K562 (cell line): Measurements from ENCODE around the gene CEP68. TPM values are rescaled to one million over a fixed set of nuclear protein-coding genes. Genes with fewer than 3 reads are reported as not detected.
"Not testable (repeated sequence)": the region's sequence is repeated elsewhere in the genome, so short reads cannot be mapped to it uniquely, and the experiment has no call there.

Experiments used
- ATAC-seq: fragments of 200-7000 bp; cut with Tn5 transposase; 3 replicates; pipeline ENCODE4 v1.9.1; 2020; ENCODE audit warnings: moderate library complexity
- BruUV-seq: library from RNA; stranded (reverse); fragments of 400-500 nt; replicated peaks from 2 replicates; lab custom pipeline; 2021; lab: Mats Ljungman, UMichigan
- CTCF ChIA-PET: fragments of 300-600 bp; formaldehyde crosslinking; extraction: SDS; loops from one replicate; lab custom pipeline; 2021; ENCODE audit warnings: low intra/inter-chr PET ratio; lab: Yijun Ruan, JAX
- POLR2A ChIA-PET: fragments of 300-600, 350-650 bp; sonication (Branson Sonifier 250); formaldehyde crosslinking; extraction: SDS; loops from one replicate; lab custom pipeline; 2021; ENCODE audit warnings: antibody characterized with exemption, inconsistent platforms; lab: Yijun Ruan, JAX
- DNase-seq, 4 experiments: peaks; one replicate each; pipeline versions ENCODE4 v3.0.0 to v3.0.0-alpha.2; 2011 to 2018; ENCODE audit warnings: low spot score in 3 of 4, mixed read lengths in 3 of 4; ENCODE audit errors: extremely low read depth in 1 of 4
- FAIRE-seq: peaks from 2 replicates; lab custom pipeline; 2011; peaks lifted over from hg19 to GRCh38; lab: Jason Lieb, UNC
- H2AFZ ChIP-seq: 2 replicates; pipeline ENCODE4 v1.6.0; 2011; ENCODE audit warnings: low read depth, low read length, control low read depth, inconsistent platforms
- H3K27ac ChIP-seq: fragments of 200-600 bp; 3 replicates; pipeline ENCODE4 v1.8.0; 2011; ENCODE audit warnings: low read depth, mild to moderate bottlenecking, control low read depth, inconsistent platforms, low read length, moderate library complexity, mixed read lengths; ENCODE audit errors: extremely low read depth
- H3K27me3 ChIP-seq, 2 experiments: fragments of 300-600 bp in 1 of 2; 2 replicates in 1 of 2; 3 replicates in 1 of 2; pipeline versions ENCODE4 v1.6.0 to v1.8.0; 2011; ENCODE audit warnings: inconsistent platforms in 2 of 2, low read length in 2 of 2, mild to moderate bottlenecking in 1 of 2, mixed read lengths in 1 of 2, moderate library complexity in 1 of 2; ENCODE audit not compliant: control insufficient read depth in 2 of 2, insufficient read depth in 2 of 2
- H3K36me3 ChIP-seq: fragments of 300-600 bp; 3 replicates; pipeline ENCODE4 v1.8.0; 2011; ENCODE audit warnings: mild to moderate bottlenecking, low read length, inconsistent platforms; ENCODE audit not compliant: control insufficient read depth, insufficient read depth
- H3K4me1 ChIP-seq, 2 experiments: fragments of 200-600 bp in 1 of 2; replicated peaks in 1 of 2; 2 replicates in 1 of 2; 3 replicates in 1 of 2; pipeline versions ENCODE4 v1.5.1 to v1.8.0; 2011; ENCODE audit warnings: inconsistent platforms in 2 of 2, low read length in 2 of 2, mild to moderate bottlenecking in 1 of 2, mixed read lengths in 1 of 2, moderate library complexity in 1 of 2; ENCODE audit not compliant: control insufficient read depth in 2 of 2, insufficient read depth in 2 of 2
- H3K4me2 ChIP-seq: 2 replicates; pipeline ENCODE4 v1.6.1; 2011; ENCODE audit warnings: low read length, control low read depth, inconsistent platforms, mixed read lengths; ENCODE audit not compliant: insufficient read depth
- H3K4me3 ChIP-seq: fragments of 200-600 bp; sonication (generic), shearing (Covaris generic); 2 replicates; pipeline ENCODE4 v1.5.1; 2016; ENCODE audit warnings: control low read depth, inconsistent platforms
- H3K79me2 ChIP-seq: fragments of 200-600 bp; 3 replicates; pipeline ENCODE4 v1.8.0; 2011; ENCODE audit warnings: low read length, inconsistent platforms; ENCODE audit not compliant: control insufficient read depth, insufficient read depth
- H3K9ac ChIP-seq, 2 experiments: 2 replicates each; pipeline versions ENCODE4 v1.6.0 to v1.6.1; 2011; ENCODE audit warnings: low read depth in 2 of 2, low read length in 2 of 2, control low read depth in 1 of 2, inconsistent platforms in 1 of 2, mild to moderate bottlenecking in 1 of 2, mixed read lengths in 1 of 2; ENCODE audit not compliant: insufficient read depth in 1 of 2
- H3K9me1 ChIP-seq: one replicate; pipeline ENCODE4 v1.6.0; 2011; ENCODE audit warnings: inconsistent platforms, mild to moderate bottlenecking, low read length, moderate library complexity; ENCODE audit not compliant: control insufficient read depth, insufficient read depth
- H3K9me3 ChIP-seq: replicated peaks from 2 replicates; pipeline ENCODE4 v1.5.1; 2011; ENCODE audit warnings: low read depth, low read length, inconsistent platforms; ENCODE audit not compliant: control insufficient read depth, insufficient read depth
- H4K20me1 ChIP-seq: replicated peaks from 2 replicates; pipeline ENCODE4 v1.6.1; 2011; ENCODE audit warnings: low read length, inconsistent platforms, mixed read lengths; ENCODE audit not compliant: control insufficient read depth, insufficient read depth
- CEBPB ChIP-seq: fragments of 450-650 bp; IDR thresholded peaks from 2 replicates; pipeline ENCODE4 v1.6.1; 2016; ENCODE audit warnings: missing genetic modification characterization, missing compliant biosample characterization
- HDAC1 ChIP-seq, 2 experiments: fragments of 450-650 bp; IDR thresholded peaks; 2 replicates each; pipeline ENCODE4 v1.6.1; 2016 to 2017; ENCODE audit warnings: inconsistent platforms in 1 of 2, mild to moderate bottlenecking in 1 of 2, moderate library complexity in 1 of 2
- POLR2G ChIP-seq: fragments of 200-400 bp; formaldehyde crosslinking; IDR thresholded peaks from 2 replicates; pipeline ENCODE4 v1.6.1; 2017; ENCODE audit warnings: low read depth, mild to moderate bottlenecking, antibody characterized with exemption, low read length, moderate library complexity
- RBM25 ChIP-seq: fragments of 200-400 bp; formaldehyde crosslinking; IDR thresholded peaks from 2 replicates; pipeline ENCODE4 v1.6.1; 2018; ENCODE audit warnings: low read length, low read depth, moderate library complexity; ENCODE audit not compliant: severe bottlenecking
- SRSF3 ChIP-seq: fragments of 200-400 bp; formaldehyde crosslinking; IDR thresholded peaks from 2 replicates; pipeline ENCODE4 v1.6.1; 2016; ENCODE audit warnings: mild to moderate bottlenecking, low read length, moderate library complexity; ENCODE audit not compliant: insufficient read depth
- ZNF121 ChIP-seq: sonication (generic); formaldehyde crosslinking; conservative IDR thresholded peaks from 2 replicates; pipeline ENCODE4 v1.8.0; 2022; ENCODE audit warnings: missing genetic modification reagents
- WGBS: fragments of 100-300 bp; shearing (Covaris generic); methylation state at CpG from one replicate; pipeline ENCODE4 v1.1.6; 2016; ENCODE audit warnings: low coverage, mixed read lengths; ENCODE audit not compliant: insufficient coverage; ENCODE audit errors: missing lambda C conversion rate; 5-methylcytosine and 5-hydroxymethylcytosine counted together
- in situ Hi-C: fragments of 300-500 bp; cut with MboI; formaldehyde crosslinking; loops from 4 replicates; pipeline ENCODE4 v1.15.0; 2018; ENCODE audit warnings: inconsistent platforms, mixed read lengths
- intact Hi-C: fragments of 100-400 bp; cut with micrococcal nuclease; formaldehyde crosslinking; loops from 2 replicates; pipeline ENCODE4 v1.14.2; 2022
- polyA plus RNA-seq, 8 experiments: library from polyadenylated mRNA; depleted of rRNA in 4 of 8; stranded (reverse) in 5 of 8; unstranded in 3 of 8; fragments of >200 nt; fragmentation: Nextera tagmentation in 2 of 8; fragmentation: Illumina TruSeq in 1 of 8; extraction: Ambion mirVana in 2 of 8; extraction: Trizol in 1 of 8; gene quantifications; 2 replicates each; pipeline versions ENCODE4 v1.2.1 to v1.2.3, GENCODE V29; 2011 to 2014; ENCODE audit warnings: inconsistent platforms in 1 of 8, missing spikeins in 1 of 8
- total RNA-seq, 7 experiments: library from RNA; depleted of rRNA in 6 of 7; stranded (reverse); fragments of >200 nt in 6 of 7; fragmentation: Illumina TruSeq in 2 of 7; extraction: Trizol in 2 of 7; gene quantifications; 2 replicates each; pipeline versions ENCODE4 v1.2.1 to v1.2.3, GENCODE V29; 2011 to 2021; ENCODE audit warnings: low replicate concordance in 1 of 7

CEP68 gene
- total and polyA plus RNA-seq, 9 of the 15 experiments (the other 6 are each of a cell fraction or from before 2014, with no cell fraction given): 1.4 to 8.5 (median 5.2) TPM

GRCh38 chr2:65020251-65020650, 36.0 kb upstream of the CEP68 start:
- H3K4me2 ChIP-seq, FAIRE-seq, in situ Hi-C loops, H3K79me2 ChIP-seq, CTCF ChIA-PET, H3K9ac ChIP-seq, H3K27me3 ChIP-seq, H3K4me3 ChIP-seq, H3K9me1 ChIP-seq, BruUV-seq, H3K27ac ChIP-seq, ATAC-seq, H2AFZ ChIP-seq, DNase-seq, intact Hi-C loops: not testable (repeated sequence)
- peaks cover 18 to 41% of the 10 kb centered on the region in 2 experiments; a peak in 4 of 5 replicates for H3K4me1 ChIP-seq
- POLR2A ChIA-PET: interaction anchor here (0.6 to 1.1 kb wide), 2 partner anchors 30 to 32 kb away, joined by 3 read pairs; no protein-coding TSS in a partner anchor
- TF ChIP-seq RBM25: peak; percentile 23
- TF ChIP-seq ZNF121 (CRISPR knock-in tag): peak; percentile 63
- TF ChIP-seq, all 486 proteins: peak for 2; not testable (repeated sequence) for 484
- H3K36me3 ChIP-seq: peaks cover 29% of the 10 kb centered on the region
- not testable (repeated sequence) for H4K20me1 ChIP-seq, H3K9me3 ChIP-seq
- 93% methylated on average over 1 of the region's 1 CpG for WGBS

GRCh38 chr2:65020943-65021528, 35.2 kb upstream of the CEP68 start:
- ChIA-PET CTCF (interaction anchor here (1.1 kb wide), 1 partner anchor 508 kb away, joined by 4 read pairs; no protein-coding TSS in a partner anchor), POLR2A (interaction anchor here (0.6 to 1.3 kb wide), 7 partner anchors 9 to 191 kb away, joined by 3 to 5 read pairs (median 3); no protein-coding TSS in a partner anchor)
- H4K20me1 ChIP-seq: no peaks in the 10 kb centered on the region
- H3K4me1 ChIP-seq: peaks cover 18 to 41% of the 10 kb centered on the region in 2 experiments; a peak in 4 of 5 replicates
- no peak for DNase-seq
- peaks cover 29% of the 10 kb centered on the region for H3K36me3 ChIP-seq
- 77% methylated on average over 10 of the region's 11 CpGs for WGBS
- no peak for FAIRE-seq
- no peaks in the 10 kb centered on the region for H3K27me3 ChIP-seq
- H3K4me2 ChIP-seq: peak overlapping the region; percentile 56
- peaks cover 3% of the 10 kb centered on the region for H3K9me1 ChIP-seq
- H3K9ac ChIP-seq: peak overlapping the region; percentile 19 to 23; a peak in 3 of 4 replicates
- no TSS peak for BruUV-seq
- H3K4me3 ChIP-seq: no peak overlapping the region
- H3K27ac ChIP-seq: peak overlapping the region; percentile 31; the same call in 1 of the 3 replicates
- in situ Hi-C loops (no loop called here), intact Hi-C loops (no loop called here)
- no peak for ATAC-seq
- peak; percentile 65 for TF ChIP-seq POLR2G
- TF ChIP-seq CEBPB (tag): no peak
- TF ChIP-seq HDAC1 (IDR thresholded peaks at IDR 0.05): no peak
- TF ChIP-seq SRSF3: no peak
- no peak overlapping the region; the same call in 1 of the 2 replicates for H2AFZ ChIP-seq
- no peaks in the 10 kb centered on the region for H3K79me2 ChIP-seq
- H3K9me3 ChIP-seq: no peaks in the 10 kb centered on the region
